MM.1S (cell line): ENCODE data around the gene ARFGEF3.

Source experiments
- DNase-seq: peaks from one replicate; pipeline ENCODE4 v3.0.0-alpha.2; 2015
- H2AFZ ChIP-seq: fragments of 300-600 bp; sonication (generic); 2 replicates; pipeline ENCODE4 v1.6.0; 2016; ENCODE audit warnings: antibody characterized with exemption, low read length
- H3F3A ChIP-seq: fragments of 300-600 bp; sonication (generic); 2 replicates; pipeline ENCODE4 v1.6.1; 2016; ENCODE audit warnings: mild to moderate bottlenecking, antibody characterized with exemption, low read length, moderate library complexity, mixed read lengths; ENCODE audit not compliant: insufficient read depth
- H3K27ac ChIP-seq: fragments of 300-600 bp; sonication (generic); 2 replicates; pipeline ENCODE4 v1.5.1; 2016; ENCODE audit warnings: mild to moderate bottlenecking, low read length
- H3K27me3 ChIP-seq: fragments of 300-600 bp; sonication (generic); replicated peaks from 2 replicates; pipeline ENCODE4 v1.6.0; 2016; ENCODE audit warnings: low read length; ENCODE audit not compliant: insufficient read depth
- H3K36me3 ChIP-seq: fragments of 300-600 bp; sonication (generic); replicated peaks from 2 replicates; pipeline ENCODE4 v1.6.1; 2016; ENCODE audit warnings: mild to moderate bottlenecking, low read length, mixed read lengths; ENCODE audit not compliant: insufficient read depth
- H3K4me1 ChIP-seq: fragments of 300-600 bp; sonication (generic); 2 replicates; pipeline ENCODE4 v1.6.1; 2016; ENCODE audit warnings: low read length, mixed read lengths
- H3K4me2 ChIP-seq: fragments of 300-600 bp; sonication (generic); 2 replicates; pipeline ENCODE4 v1.6.0; 2016; ENCODE audit warnings: low read depth, low read length
- H3K4me3 ChIP-seq: fragments of 300-600 bp; sonication (generic); 2 replicates; pipeline ENCODE4 v1.5.1; 2016; ENCODE audit warnings: low read length, mixed read lengths
- H3K79me2 ChIP-seq: fragments of 300-600 bp; sonication (generic); 2 replicates; pipeline ENCODE4 v1.6.1; 2016; ENCODE audit warnings: mixed run types, low read length, mixed read lengths
- H3K9ac ChIP-seq: fragments of 300-600 bp; sonication (generic); 2 replicates; pipeline ENCODE4 v1.6.1; 2016; ENCODE audit warnings: low read length, mixed read lengths
- H3K9me2 ChIP-seq: fragments of 300-600 bp; sonication (generic); replicated peaks from 2 replicates; pipeline ENCODE4 v1.6.1; 2016; ENCODE audit warnings: mild to moderate bottlenecking, low read length, mixed read lengths; ENCODE audit not compliant: insufficient read depth
- H3K9me3 ChIP-seq: fragments of 300-600 bp; sonication (generic); replicated peaks from 2 replicates; pipeline ENCODE4 v1.6.1; 2016; ENCODE audit warnings: mild to moderate bottlenecking, low read length, mixed read lengths; ENCODE audit not compliant: insufficient read depth
- H4K20me1 ChIP-seq: fragments of 300-600 bp; sonication (generic); 2 replicates; pipeline ENCODE4 v1.6.1; 2016; ENCODE audit warnings: mild to moderate bottlenecking, low read length, moderate library complexity, mixed read lengths; ENCODE audit not compliant: insufficient read depth
- CTCF ChIP-seq: fragments of 300-600 bp; sonication (generic); IDR thresholded peaks from 2 replicates; pipeline ENCODE4 v1.5.1; 2016; ENCODE audit warnings: antibody characterized with exemption, low read length, mixed read lengths
- EZH2 ChIP-seq: fragments of 300-600 bp; sonication (generic); optimal IDR thresholded peaks from 2 replicates; pipeline ENCODE3; 2017; ENCODE audit warnings: low read depth, mild to moderate bottlenecking, antibody characterized with exemption, low read length, mixed read lengths
- EZH2phosphoT487 ChIP-seq: fragments of 300-600 bp; sonication (generic); IDR thresholded peaks from 2 replicates; pipeline ENCODE4 v1.6.1; 2018; ENCODE audit warnings: antibody characterized with exemption, low read length

The ARFGEF3 gene

GRCh38 chr6:138267971-138268895 lies 106.5 kb downstream of the ARFGEF3 start:
- Histone ChIP-seq H3K79me2 (no peaks in the 10 kb centered on the region), H3K4me1 (no peaks in the 10 kb centered on the region), H3K9me3 (no peaks in the 10 kb centered on the region), H3K9ac (no peak overlapping the region), H3K36me3 (no peaks in the 10 kb centered on the region; the same call in 1 of the 2 replicates), H2AFZ (no peak overlapping the region), H3K4me3 (no peak overlapping the region), H3F3A (no peaks in the 10 kb centered on the region), H3K4me2 (no peak overlapping the region), H4K20me1 (no peaks in the 10 kb centered on the region), H3K27ac (no peak overlapping the region), H3K27me3 (no peaks in the 10 kb centered on the region), H3K9me2 (no peaks in the 10 kb centered on the region)
- no peak for DNase-seq
- TF ChIP-seq CTCF (no peak), EZH2 (no peak)

DNA sequence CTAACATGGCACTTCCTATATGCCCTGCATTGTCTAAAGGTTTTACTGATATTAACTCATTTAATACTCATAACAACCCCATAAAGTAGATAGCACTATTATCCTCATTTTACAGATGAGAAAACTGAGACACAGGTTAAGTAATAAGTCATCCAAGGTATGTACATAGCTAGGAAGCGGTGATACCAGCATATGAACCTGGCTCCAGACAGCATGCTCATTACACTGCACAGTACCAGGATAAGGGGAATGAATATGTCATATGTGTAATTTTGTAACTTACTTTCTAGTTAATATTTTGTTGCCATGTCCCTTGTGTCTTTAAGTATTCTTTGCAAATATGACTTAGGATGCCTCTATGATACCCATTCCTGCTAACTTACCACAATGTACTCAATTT lies 109.7 kb downstream of the ARFGEF3 start:
- no peak overlapping the region for H3K9ac ChIP-seq
- H3K27me3 ChIP-seq = no peaks in the 10 kb centered on the region
- no peaks in the 10 kb centered on the region for H3K9me3 ChIP-seq
- H3K36me3 ChIP-seq = no peaks in the 10 kb centered on the region; the same call in 1 of the 2 replicates
- H3K4me1 ChIP-seq = no peaks in the 10 kb centered on the region
- no peak overlapping the region for H2AFZ ChIP-seq
- H3K27ac ChIP-seq = no peak overlapping the region
- no peaks in the 10 kb centered on the region for H3K9me2 ChIP-seq
- H3K4me3 ChIP-seq = no peak overlapping the region
- H3K4me2 ChIP-seq = no peak overlapping the region
- H4K20me1 ChIP-seq = no peaks in the 10 kb centered on the region
- DNase-seq = no peak
- H3K79me2 ChIP-seq = no peaks in the 10 kb centered on the region
- no peaks in the 10 kb centered on the region for H3F3A ChIP-seq
- TF ChIP-seq CTCF = no peak

DNA sequence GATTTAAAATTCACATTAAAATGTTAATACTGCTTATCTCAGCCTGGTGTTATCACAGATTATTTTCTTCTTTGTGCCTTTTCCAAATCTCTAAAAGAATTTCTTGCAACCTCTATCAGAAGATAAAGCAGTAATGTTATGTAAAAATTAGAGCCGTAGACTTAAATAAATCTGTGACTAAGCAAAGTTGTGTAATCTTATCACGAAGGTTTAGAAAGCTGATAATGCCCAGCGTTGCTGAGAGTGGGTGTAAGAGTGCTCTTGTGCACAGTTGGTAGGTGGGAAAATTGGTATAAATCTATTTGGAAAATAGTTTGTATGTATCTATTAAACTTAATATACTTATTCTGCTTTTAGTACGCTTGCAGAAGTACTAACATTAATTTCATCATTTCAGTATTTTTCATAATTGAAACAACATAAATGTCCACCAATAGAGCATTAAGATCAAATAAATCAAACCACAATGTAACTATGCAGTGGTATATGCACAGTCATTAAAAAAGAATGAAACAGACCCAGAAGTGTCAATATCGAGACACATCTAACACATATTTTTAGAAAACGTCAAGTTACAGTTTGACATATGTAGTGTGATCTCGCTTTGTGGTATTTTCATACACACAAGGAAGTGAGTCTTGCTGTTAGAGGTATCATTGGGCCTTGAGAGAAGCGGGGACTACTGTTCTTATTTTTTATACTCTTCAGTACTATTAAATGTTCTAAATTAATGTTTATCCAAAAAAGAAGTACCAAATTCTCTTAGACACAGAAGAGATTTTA lies 111.0 kb downstream of the ARFGEF3 start:
- H3F3A ChIP-seq = no peaks in the 10 kb centered on the region
- H3K4me1 ChIP-seq = no peaks in the 10 kb centered on the region

More for the DNA sequence above, 111.0 kb downstream of the ARFGEF3 start:
- TF ChIP-seq EZH2 (no peak), CTCF (no peak), EZH2phosphoT487 (no peak)
- DNase-seq = no peak
- Histone ChIP-seq H4K20me1 (no peaks in the 10 kb centered on the region), H3K27me3 (no peaks in the 10 kb centered on the region), H3K4me2 (no peak overlapping the region), H3K79me2 (no peaks in the 10 kb centered on the region), H3K9ac (no peak overlapping the region), H3K9me3 (no peaks in the 10 kb centered on the region), H3K27ac (no peak overlapping the region), H3K36me3 (no peaks in the 10 kb centered on the region; the same call in 1 of the 2 replicates), H3K4me3 (no peak overlapping the region), H2AFZ (no peak overlapping the region), H3K9me2 (no peaks in the 10 kb centered on the region)
